ENCODE data around the gene CLECL1.

- TF ChIP-seq ZNF274 (IDR thresholded peaks at IDR 0.05; ENCODE audit: low read depth, low read length) = no peak
- no peak for TF ChIP-seq SUZ12 (IDR thresholded peaks at IDR 0.05; ENCODE audit: extremely low read depth, insufficient read depth, insufficient read length)
Observed at GRCh38 chr12:9756170-9756569, 23.3 kb upstream of the CLECL1 start.

Data from NT2/D1 (cell line).